HL-60 (cell line): Measurements from ENCODE around the gene DDI1.

Experiments used
- CTCF ChIP-seq: IDR thresholded peaks from one replicate; pipeline ENCODE4 v1.5.1; 2011; ENCODE audit warnings: low read length, control low read depth, inconsistent platforms; ENCODE audit not compliant: insufficient read depth
- POLR2AphosphoS5 ChIP-seq: IDR thresholded peaks from 2 replicates; pipeline ENCODE4 v1.6.1; 2012; ENCODE audit warnings: low read depth

GRCh38 chr11:103994094-103994493, 42.3 kb upstream of the DDI1 start:
- TF ChIP-seq POLR2AphosphoS5, result no peak
- TF ChIP-seq CTCF, result no peak
